Renal cortical epithelial cell (primary cell): ENCODE results near the gene EVI5. TPM values are rescaled to one million over a fixed set of nuclear protein-coding genes. Genes with fewer than 3 reads are reported as not detected.

Experiments
- DNase-seq: peaks from one replicate; pipeline ENCODE4 v3.0.0-alpha.2; 2011; ENCODE audit warnings: low read depth
- total RNA-seq: library from RNA; depleted of rRNA; stranded (reverse); fragments of >200 nt; gene quantifications from 2 replicates; pipeline ENCODE4 v1.2.3, GENCODE V29; 2014

The EVI5 gene
- total RNA-seq, 1 donor from 2014 or later: 35.7 TPM

GRCh38 chr1:92483610-92484471, 301.1 kb downstream of the EVI5 start:
- DNase-seq: no peak

GRCh38 chr1:92482665-92483609, 302.0 kb downstream of the EVI5 start:
- DNase-seq: no peak

DNA sequence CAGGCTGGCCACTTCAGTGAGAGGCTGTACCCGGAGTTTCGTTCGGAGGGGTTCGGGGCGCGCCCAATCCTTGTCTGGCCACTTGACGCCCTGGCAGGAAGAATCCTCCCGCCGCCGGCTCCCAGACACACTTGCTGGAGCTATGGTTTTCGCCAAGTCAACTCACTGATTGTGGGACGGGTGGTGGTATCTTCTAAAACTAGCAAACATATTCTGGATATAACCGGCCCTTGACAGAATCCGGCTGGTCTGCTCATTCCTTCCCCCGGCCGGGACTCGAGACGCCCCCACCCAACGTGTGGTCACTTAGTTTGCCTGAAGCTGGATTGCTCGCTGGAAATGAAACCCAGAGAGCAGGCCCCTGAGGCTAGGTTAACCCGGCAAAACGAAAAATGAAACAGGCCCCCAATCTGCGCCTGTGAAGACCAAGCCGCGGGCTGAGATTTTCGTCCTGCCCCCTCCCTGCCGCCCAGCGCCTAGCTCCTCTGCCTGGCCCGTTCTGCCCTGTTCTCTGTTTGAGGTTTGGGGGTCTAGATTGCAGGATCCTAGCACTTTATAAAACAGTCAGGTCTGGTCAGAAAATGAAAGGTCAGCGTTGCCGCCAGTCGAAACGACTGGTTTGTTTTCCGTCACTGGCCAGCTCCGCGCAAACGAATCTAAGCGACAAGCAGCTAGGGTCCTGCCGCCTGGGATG, 302.8 kb downstream of the EVI5 start:
- DNase-seq: no peak

- DNase-seq: no peak
Measured at GRCh38 chr1:92481599-92481925, 303.3 kb downstream of the EVI5 start.

DNA sequence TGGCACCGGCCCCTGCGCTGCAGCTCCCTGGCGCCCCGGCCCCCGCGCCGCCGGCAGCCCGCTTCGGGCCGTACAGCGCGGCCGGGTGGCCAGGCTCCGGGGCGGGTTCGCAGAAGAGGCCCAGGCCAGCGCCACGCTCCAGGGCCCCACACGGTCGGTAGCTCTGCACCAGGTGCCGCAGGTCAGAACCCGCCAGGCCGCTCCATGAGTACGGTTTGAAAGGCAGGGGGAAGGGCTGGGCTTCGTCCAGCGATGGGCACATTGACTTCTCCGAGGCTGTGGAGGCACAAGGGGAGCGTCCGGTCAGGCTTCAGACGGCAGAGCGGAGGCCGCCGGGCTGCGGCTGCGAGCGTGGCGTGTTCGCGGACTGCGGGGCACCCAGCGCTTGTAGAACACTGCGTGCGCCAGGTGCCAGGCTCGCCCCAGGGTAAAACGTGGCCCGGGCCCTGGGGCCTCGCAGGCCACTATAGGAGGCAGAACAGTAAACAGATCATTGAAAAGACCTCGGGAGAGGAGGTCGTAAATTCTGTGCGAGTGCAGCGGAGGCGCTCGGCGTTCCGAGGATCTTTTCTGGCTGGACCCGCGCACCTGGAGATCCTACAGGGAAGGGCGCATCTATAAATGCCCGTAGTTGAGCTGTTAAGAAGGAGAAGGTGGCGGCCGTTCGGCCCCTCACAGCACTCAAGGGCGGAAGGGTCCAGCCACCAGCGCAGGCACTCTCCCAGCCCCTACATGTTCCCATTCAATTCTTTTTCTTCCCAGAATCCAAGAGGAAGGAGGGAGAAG, 303.9 kb downstream of the EVI5 start:
- DNase-seq: no peak

GRCh38 chr1:92480200-92480812, 304.6 kb downstream of the EVI5 start:
- no peak for DNase-seq

DNA sequence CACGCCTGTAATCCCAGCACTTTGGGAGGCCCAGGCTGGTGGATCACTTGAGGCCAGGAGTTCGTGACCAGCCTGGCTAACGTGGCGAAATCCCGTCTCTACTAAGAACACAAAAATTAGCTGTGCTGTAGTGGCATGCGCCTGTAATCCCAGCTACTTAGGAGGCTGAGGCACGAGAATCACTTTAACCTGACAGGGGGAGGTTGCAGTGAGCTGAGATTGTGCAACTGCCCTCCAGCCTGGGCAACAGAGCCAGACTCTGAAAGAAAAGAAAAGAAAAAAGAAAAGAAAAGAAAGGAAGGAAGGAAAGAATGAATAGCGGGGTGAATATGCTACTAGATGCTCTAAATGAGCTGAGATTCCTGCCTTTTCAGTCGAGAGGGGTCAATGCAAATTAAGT, 305.3 kb downstream of the EVI5 start:
- no peak for DNase-seq

DNA sequence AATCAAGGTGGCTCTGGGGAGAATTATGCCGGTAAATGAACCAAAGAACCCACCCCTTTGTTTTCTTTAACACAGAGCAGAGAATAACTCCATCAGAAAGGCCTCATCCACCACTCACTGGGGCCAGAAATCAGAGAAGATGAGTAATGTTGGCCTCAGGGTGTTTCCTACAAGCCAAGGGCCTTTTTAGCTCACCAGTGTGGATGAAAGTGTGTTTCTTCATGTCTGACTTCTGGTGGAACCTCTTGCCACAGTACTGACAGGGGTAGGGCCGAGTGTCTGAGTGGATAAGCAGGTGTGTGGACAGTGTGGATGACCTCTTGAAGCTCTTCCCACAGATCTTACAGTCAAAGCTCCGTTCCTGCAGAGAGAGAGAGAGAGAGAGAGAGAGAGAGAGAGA, 306.5 kb downstream of the EVI5 start:
- DNase-seq: no peak

- no peak for DNase-seq
Measured at GRCh38 chr1:92476071-92476631, 308.8 kb downstream of the EVI5 start.

DNA sequence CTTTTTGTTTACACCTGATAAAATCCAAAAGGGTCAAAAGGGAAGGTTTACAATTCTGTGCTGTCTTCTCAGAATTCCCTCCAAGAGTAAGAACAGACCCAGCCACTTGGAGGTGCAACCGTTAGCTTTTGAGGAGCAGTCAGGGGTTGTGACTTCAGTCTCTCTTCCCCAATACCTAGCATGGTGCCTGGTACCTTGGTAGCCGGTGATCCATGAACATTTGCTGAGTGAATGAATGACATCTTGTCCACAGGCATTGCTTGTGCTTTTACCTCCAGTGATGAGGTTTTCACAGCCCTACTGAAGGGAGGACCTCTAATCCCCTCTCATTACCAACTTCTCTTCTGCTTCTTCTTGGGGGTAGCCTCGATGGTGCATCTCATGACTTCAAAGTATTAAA, 309.9 kb downstream of the EVI5 start:
- DNase-seq: no peak

GRCh38 chr1:92473781-92474495, 311.0 kb downstream of the EVI5 start:
- DNase-seq: no peak

DNA sequence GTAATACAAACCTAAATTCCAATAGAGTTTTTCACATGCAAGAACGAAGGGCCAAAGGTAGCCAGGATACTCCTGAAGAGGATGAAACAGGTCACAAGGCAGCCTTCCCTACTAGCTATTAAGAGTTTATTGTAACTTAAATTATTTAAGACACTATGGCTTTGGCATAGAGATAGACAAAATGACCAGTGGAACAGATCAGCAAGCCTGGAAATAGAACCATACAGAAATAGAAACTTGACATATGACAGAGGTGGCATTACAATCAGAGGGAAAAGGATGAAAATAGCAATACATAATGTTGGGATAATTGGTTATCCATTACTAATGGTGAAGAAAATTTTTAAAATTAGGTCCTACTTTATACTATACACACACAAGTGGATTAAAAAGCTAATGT, 314.7 kb downstream of the EVI5 start:
- no peak for DNase-seq

- DNase-seq: no peak
Measured at GRCh38 chr1:92466683-92467352, 318.1 kb downstream of the EVI5 start.

DNA sequence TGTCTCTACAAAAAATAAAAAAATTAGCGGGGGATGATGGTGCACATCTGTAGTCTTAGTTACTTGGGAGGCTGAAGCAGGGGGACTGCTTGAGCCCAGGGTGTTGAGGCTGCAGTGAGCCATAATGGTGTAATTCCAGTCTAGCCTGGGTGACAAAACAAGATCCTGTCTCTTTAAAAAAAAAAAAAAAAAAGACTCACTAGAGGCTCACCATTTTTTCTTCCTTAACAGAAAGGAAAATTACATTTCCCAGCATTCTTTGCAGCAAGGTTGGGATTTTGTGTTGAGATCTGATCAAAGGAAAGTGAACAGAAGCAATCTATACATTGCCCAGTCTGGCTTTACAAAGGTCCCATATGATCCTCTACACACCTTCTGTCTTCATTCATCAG, 319.7 kb downstream of the EVI5 start:
- no peak for DNase-seq

DNA sequence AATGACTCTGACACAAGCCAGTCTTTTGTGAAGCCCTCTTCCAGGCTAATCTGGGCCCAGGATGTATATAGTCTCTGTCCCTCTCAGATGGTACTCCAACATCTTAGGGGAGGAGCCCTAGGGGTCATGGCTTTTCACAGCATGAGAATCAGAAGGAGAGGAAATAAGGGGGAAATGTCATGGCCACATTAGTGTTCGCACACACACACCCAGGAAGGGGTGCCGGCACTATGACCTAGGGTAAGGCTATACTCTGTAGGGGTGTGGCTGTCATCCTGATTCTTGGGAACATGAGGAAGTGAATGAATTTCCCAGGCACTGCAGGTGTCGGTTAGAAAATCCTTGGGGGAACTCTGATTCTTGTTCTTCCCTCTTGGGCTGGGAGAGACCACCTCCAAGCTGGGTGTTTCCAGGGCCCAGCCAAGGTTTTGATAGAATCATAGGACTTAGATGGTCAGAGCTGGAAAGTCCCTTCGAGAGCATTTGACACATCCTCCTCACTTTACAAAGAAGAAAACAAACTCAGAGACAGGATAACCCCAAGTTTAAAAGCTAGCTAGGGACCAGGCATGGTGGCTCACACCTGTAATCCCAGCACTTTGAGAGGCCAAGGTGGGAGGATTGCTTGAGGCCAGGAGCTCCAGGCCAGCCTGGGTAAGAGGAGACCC, 320.2 kb downstream of the EVI5 start:
- DNase-seq: no peak

- DNase-seq: no peak
Measured at GRCh38 chr1:92461364-92462097, 323.4 kb downstream of the EVI5 start.

DNA sequence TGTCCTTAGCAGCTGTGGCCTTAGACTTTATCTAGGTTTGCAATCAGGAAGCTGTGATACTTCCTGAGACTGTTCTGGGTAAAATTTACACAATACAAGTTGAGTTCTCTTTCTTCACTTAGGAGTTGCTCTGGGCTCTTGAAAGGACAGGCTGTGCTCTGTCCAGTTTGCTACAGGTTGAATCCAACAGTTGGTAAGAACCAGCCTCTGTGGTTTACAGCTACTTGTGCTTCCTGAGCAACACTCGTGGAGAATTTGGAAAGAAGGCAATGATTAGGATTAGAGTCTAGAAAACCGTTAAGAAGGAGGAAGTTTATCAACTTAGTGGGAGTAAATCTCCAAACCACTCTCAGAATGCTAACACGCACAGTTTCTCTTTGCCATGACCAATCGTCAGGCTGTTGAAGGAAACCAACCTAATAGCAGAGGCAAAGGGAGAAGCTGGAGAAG, 325.0 kb downstream of the EVI5 start:
- no peak for DNase-seq
